ENCODE measurements around the gene MZF1.
A peak's percentile ranks its signal among the peaks of the same experiment; 100 is the strongest.
"Not testable (repeated sequence)": the region's sequence is repeated elsewhere in the genome, so short reads cannot be mapped to it uniquely, and the experiment has no call there.

The MZF1 gene

GRCh38 chr19:58544591-58545285 lies 28.4 kb downstream of the MZF1 start:
- TF ChIP-seq ZFX (IDR thresholded peaks at IDR 0.05) (peak; percentile 93), CTCF (conservative IDR thresholded peaks at IDR 0.05) (no peak)
- H3K27ac ChIP-seq: peak overlapping the region; percentile 92

- peak within 1 kb of the TSS; percentile 92 for H3K27ac ChIP-seq
- TF ChIP-seq ZFX (IDR thresholded peaks at IDR 0.05) (no peak), CTCF (conservative IDR thresholded peaks at IDR 0.05) (no peak)
Measured at GRCh38 chr19:58543826-58544590, 29.1 kb downstream of the MZF1 start, which contains the start of gene TRIM28. TRIM28 (plus strand) TSS chr19:58544064; CDS start chr19:58544758, 694 bp downstream.

GRCh38 chr19:58542641-58543372 lies 30.3 kb downstream of the MZF1 start:
- H3K27ac ChIP-seq: peak overlapping the region; percentile 92

- H3K27ac ChIP-seq: not testable (repeated sequence)
Measured at GRCh38 chr19:58539169-58539559, 34.0 kb downstream of the MZF1 start.

- no peak overlapping the region for H3K27ac ChIP-seq
- TF ChIP-seq CTCF (conservative IDR thresholded peaks at IDR 0.05) (no peak), ZFX (IDR thresholded peaks at IDR 0.05) (no peak)
Measured at GRCh38 chr19:58538257-58539168, 34.6 kb downstream of the MZF1 start.

GRCh38 chr19:58536852-58537798 lies 36.0 kb downstream of the MZF1 start:
- no peak overlapping the region for H3K27ac ChIP-seq
- no peak for TF ChIP-seq ZFX (IDR thresholded peaks at IDR 0.05)

GRCh38 chr19:58535857-58536256 lies 37.3 kb downstream of the MZF1 start:
- H3K27ac ChIP-seq: no peak overlapping the region
- TF ChIP-seq CTCF (conservative IDR thresholded peaks at IDR 0.05): no peak
- TF ChIP-seq ZFX (IDR thresholded peaks at IDR 0.05): no peak

All from C4-2B (cell line).